ENCODE data around the gene LHFPL2. TPM values are rescaled to one million over a fixed set of nuclear protein-coding genes. Genes with fewer than 3 reads are reported as not detected.

The LHFPL2 gene
- total and polyA plus RNA-seq, 2 donors from 2014 or later, result 1.8 to 12.6 TPM

GRCh38 chr5:78633700-78634099 lies 14.9 kb downstream of the LHFPL2 start:
- Histone ChIP-seq H3K4me3 (ENCODE audit: low read length in 3 of 3) (no peak overlapping the region), H3K27ac (ENCODE audit: low read depth in 2 of 2, low read length in 2 of 2) (no peak overlapping the region), H3K27me3 (ENCODE audit: control insufficient read depth, insufficient read depth, low read length) (no peaks in the 10 kb centered on the region), H3K9ac (ENCODE audit: low read length in 3 of 3) (no peak overlapping the region), H3K4me1 (ENCODE audit: control insufficient read depth in 2 of 3, insufficient read depth in 2 of 3, low read depth in 1 of 3, low read length in 3 of 3) (peaks cover 4 to 16% (median 5%) of the 10 kb centered on the region in 3 donors), H3K36me3 (ENCODE audit: control insufficient read depth in 2 of 3, insufficient read depth in 3 of 3, low read length in 3 of 3) (peaks cover 0 to 7% (median 0%) of the 10 kb centered on the region in 3 donors), H3K9me3 (ENCODE audit: control insufficient read depth in 2 of 3, insufficient read depth in 1 of 3, low read length in 3 of 3) (no peaks in the 10 kb centered on the region)
- FAIRE-seq, result no peak
- peak in 3 of 5 donors; percentile 60 to 84 (median 78) for DNase-seq
- TF ChIP-seq CTCF (IDR thresholded peaks at IDR 0.05; ENCODE audit: borderline replicate concordance, extremely low read depth, insufficient read depth), result no peak
- intact Hi-C loops (cut with DNase I), result no loop called here

GRCh38 chr5:78632467-78632866 lies 16.1 kb downstream of the LHFPL2 start:
- peaks cover 0 to 23% (median 0%) of the 10 kb centered on the region in 3 donors for H3K4me1 ChIP-seq (ENCODE audit: control insufficient read depth in 2 of 3, insufficient read depth in 2 of 3, low read depth in 1 of 3, low read length in 3 of 3)
- TF ChIP-seq CTCF (IDR thresholded peaks at IDR 0.05; ENCODE audit: borderline replicate concordance, extremely low read depth, insufficient read depth), result no peak
- no peak overlapping the region for H3K27ac ChIP-seq (ENCODE audit: low read depth in 2 of 2, low read length in 2 of 2)
- FAIRE-seq, result no peak
- no peak overlapping the region for H3K9ac ChIP-seq (ENCODE audit: low read length in 3 of 3)
- no peak overlapping the region for H3K4me3 ChIP-seq (ENCODE audit: low read length in 3 of 3)
- H3K9me3 ChIP-seq (ENCODE audit: control insufficient read depth in 2 of 3, insufficient read depth in 1 of 3, low read length in 3 of 3), result no peaks in the 10 kb centered on the region
- H3K36me3 ChIP-seq (ENCODE audit: control insufficient read depth in 2 of 3, insufficient read depth in 3 of 3, low read length in 3 of 3), result peaks cover 0 to 7% (median 0%) of the 10 kb centered on the region in 3 donors
- H3K27me3 ChIP-seq (ENCODE audit: control insufficient read depth, insufficient read depth, low read length), result no peaks in the 10 kb centered on the region
- intact Hi-C loops (cut with DNase I), result no loop called here
- DNase-seq, result no peak

GRCh38 chr5:78631931-78632330 lies 16.6 kb downstream of the LHFPL2 start:
- TF ChIP-seq CTCF (IDR thresholded peaks at IDR 0.05; ENCODE audit: borderline replicate concordance, extremely low read depth, insufficient read depth), result no peak
- Histone ChIP-seq H3K9ac (ENCODE audit: low read length in 3 of 3) (no peak overlapping the region), H3K27ac (ENCODE audit: low read depth in 2 of 2, low read length in 2 of 2) (no peak overlapping the region), H3K9me3 (ENCODE audit: control insufficient read depth in 2 of 3, insufficient read depth in 1 of 3, low read length in 3 of 3) (no peaks in the 10 kb centered on the region), H3K4me3 (ENCODE audit: low read length in 3 of 3) (no peak overlapping the region), H3K36me3 (ENCODE audit: control insufficient read depth in 2 of 3, insufficient read depth in 3 of 3, low read length in 3 of 3) (peaks cover 0 to 7% (median 0%) of the 10 kb centered on the region in 3 donors), H3K27me3 (ENCODE audit: control insufficient read depth, insufficient read depth, low read length) (no peaks in the 10 kb centered on the region), H3K4me1 (ENCODE audit: control insufficient read depth in 2 of 3, insufficient read depth in 2 of 3, low read depth in 1 of 3, low read length in 3 of 3) (peaks cover 0 to 23% (median 0%) of the 10 kb centered on the region in 3 donors)
- intact Hi-C loops (cut with DNase I), result no loop called here
- FAIRE-seq (no peak), DNase-seq (no peak)

- Histone ChIP-seq H3K27ac (ENCODE audit: low read depth in 2 of 2, low read length in 2 of 2) (no peak overlapping the region), H3K9ac (ENCODE audit: low read length in 3 of 3) (no peak overlapping the region), H3K9me3 (ENCODE audit: control insufficient read depth in 2 of 3, insufficient read depth in 1 of 3, low read length in 3 of 3) (no peaks in the 10 kb centered on the region), H3K36me3 (ENCODE audit: control insufficient read depth in 2 of 3, insufficient read depth in 3 of 3, low read length in 3 of 3) (peaks cover 0 to 7% (median 0%) of the 10 kb centered on the region in 3 donors), H3K27me3 (ENCODE audit: control insufficient read depth, insufficient read depth, low read length) (no peaks in the 10 kb centered on the region), H3K4me1 (ENCODE audit: control insufficient read depth in 2 of 3, insufficient read depth in 2 of 3, low read depth in 1 of 3, low read length in 3 of 3) (peaks cover 0 to 28% (median 0%) of the 10 kb centered on the region in 3 donors), H3K4me3 (ENCODE audit: low read length in 3 of 3) (no peak overlapping the region)
- no peak for FAIRE-seq
- no peak for DNase-seq
- intact Hi-C loops (cut with DNase I), result no loop called here
- TF ChIP-seq CTCF (IDR thresholded peaks at IDR 0.05; ENCODE audit: borderline replicate concordance, extremely low read depth, insufficient read depth), result no peak
Observed at GRCh38 chr5:78630047-78630446, 18.5 kb downstream of the LHFPL2 start.

Data from kidney (tissue), 14 donors.